HepG2 (cell line): Measurements from ENCODE around the gene THOC7.

Source experiments
- IKZF1 ChIP-seq: fragments of 450-650 bp; IDR thresholded peaks from 2 replicates; pipeline ENCODE4 v1.7.1; 2016
- JUNB ChIP-seq: sonication (generic); formaldehyde crosslinking; IDR thresholded peaks from 2 replicates; pipeline ENCODE4 v1.8.0; 2022; ENCODE audit warnings: missing genetic modification reagents, mild to moderate bottlenecking, borderline replicate concordance
- MAFF ChIP-seq: IDR thresholded peaks from 2 replicates; pipeline ENCODE4 v1.6.1; 2011; ENCODE audit warnings: low read depth, low read length, improper control_type of control experiment
- MTF1 ChIP-seq: sonication (generic); formaldehyde crosslinking; IDR thresholded peaks from 2 replicates; pipeline ENCODE4 v1.5.0; 2020; ENCODE audit warnings: missing genetic modification reagents
- NR3C1 ChIP-seq: sonication (generic); formaldehyde crosslinking; IDR thresholded peaks from 2 replicates; pipeline ENCODE4 v1.4.0; 2020; ENCODE audit warnings: missing genetic modification reagents
- POLR2A ChIP-seq, 2 experiments: IDR thresholded peaks; 2 replicates each; pipeline ENCODE4 v1.6.1; 2011; ENCODE audit warnings: low read depth in 2 of 2, low read length in 2 of 2, mild to moderate bottlenecking in 1 of 2, moderate library complexity in 1 of 2; ENCODE audit not compliant: insufficient read depth in 1 of 2
- RCOR2 ChIP-seq: IDR thresholded peaks from 2 replicates; pipeline ENCODE4 v1.6.1; 2016; ENCODE audit warnings: missing biosample characterization, missing genetic modification reagents
- ZNF124 ChIP-seq: sonication (generic); formaldehyde crosslinking; IDR thresholded peaks from 2 replicates; pipeline ENCODE4 v1.4.0; 2020; ENCODE audit warnings: missing genetic modification reagents
- ZNF597 ChIP-seq: sonication (generic); formaldehyde crosslinking; IDR thresholded peaks from 2 replicates; pipeline ENCODE4 v1.5.0; 2020; ENCODE audit warnings: missing genetic modification reagents
- TF ChIP-seq, protein P1 (sequence below): sonication (generic); formaldehyde crosslinking; conservative IDR thresholded peaks from 2 replicates; pipeline ENCODE4 v1.4.0; 2020; ENCODE audit warnings: missing genetic modification reagents
- TF ChIP-seq, protein P2 (sequence below): sonication (generic); formaldehyde crosslinking; IDR thresholded peaks from 2 replicates; pipeline ENCODE4 v1.4.0; 2020; ENCODE audit warnings: missing genetic modification reagents
- TF ChIP-seq, protein P3 (sequence below): sonication (generic); formaldehyde crosslinking; IDR thresholded peaks from 2 replicates; pipeline ENCODE4 v1.4.0; 2020; ENCODE audit warnings: missing genetic modification reagents
- TF ChIP-seq, protein P4 (sequence below), 2 experiments: sonication (generic) in 1 of 2; formaldehyde crosslinking in 1 of 2; IDR thresholded peaks; 2 replicates each; pipeline versions ENCODE4 v1.6.1 to v1.9.0; 2014 to 2022; ENCODE audit warnings: antibody characterized with exemption in 1 of 2, borderline replicate concordance in 1 of 2, inconsistent platforms in 1 of 2, low read depth in 1 of 2, missing genetic modification reagents in 1 of 2
- TF ChIP-seq, protein P5 (sequence below): sonication (generic); formaldehyde crosslinking; IDR thresholded peaks from 2 replicates; pipeline ENCODE4 v1.5.0; 2020; ENCODE audit warnings: mild to moderate bottlenecking, missing genetic modification reagents, moderate library complexity

GRCh38 chr3:63864008-63864964 lies 681 bp upstream of the THOC7 start:
- TF ChIP-seq NR3C1 (CRISPR knock-in tag) (no peak), MAFF (no peak), MTF1 (CRISPR knock-in tag) (no peak), RCOR2 (CRISPR knock-in tag) (no peak), ZNF597 (CRISPR knock-in tag) (no peak), JUNB (CRISPR knock-in tag) (no peak), POLR2A (IDR thresholded peaks at IDR 0.05; ENCODE audit: insufficient read depth in 1 of 2, low read depth in 2 of 2, low read length in 2 of 2) (0 out of 4 replicates have a peak, but pooled peaks of 1 of the 2 experiments have one; percentile 18), ZNF124 (CRISPR knock-in tag) (no peak), IKZF1 (no peak)
- TF ChIP-seq, protein P1, sequence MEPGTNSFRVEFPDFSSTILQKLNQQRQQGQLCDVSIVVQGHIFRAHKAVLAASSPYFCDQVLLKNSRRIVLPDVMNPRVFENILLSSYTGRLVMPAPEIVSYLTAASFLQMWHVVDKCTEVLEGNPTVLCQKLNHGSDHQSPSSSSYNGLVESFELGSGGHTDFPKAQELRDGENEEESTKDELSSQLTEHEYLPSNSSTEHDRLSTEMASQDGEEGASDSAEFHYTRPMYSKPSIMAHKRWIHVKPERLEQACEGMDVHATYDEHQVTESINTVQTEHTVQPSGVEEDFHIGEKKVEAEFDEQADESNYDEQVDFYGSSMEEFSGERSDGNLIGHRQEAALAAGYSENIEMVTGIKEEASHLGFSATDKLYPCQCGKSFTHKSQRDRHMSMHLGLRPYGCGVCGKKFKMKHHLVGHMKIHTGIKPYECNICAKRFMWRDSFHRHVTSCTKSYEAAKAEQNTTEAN (CRISPR knock-in tag), result no peak
- TF ChIP-seq, protein P2, sequence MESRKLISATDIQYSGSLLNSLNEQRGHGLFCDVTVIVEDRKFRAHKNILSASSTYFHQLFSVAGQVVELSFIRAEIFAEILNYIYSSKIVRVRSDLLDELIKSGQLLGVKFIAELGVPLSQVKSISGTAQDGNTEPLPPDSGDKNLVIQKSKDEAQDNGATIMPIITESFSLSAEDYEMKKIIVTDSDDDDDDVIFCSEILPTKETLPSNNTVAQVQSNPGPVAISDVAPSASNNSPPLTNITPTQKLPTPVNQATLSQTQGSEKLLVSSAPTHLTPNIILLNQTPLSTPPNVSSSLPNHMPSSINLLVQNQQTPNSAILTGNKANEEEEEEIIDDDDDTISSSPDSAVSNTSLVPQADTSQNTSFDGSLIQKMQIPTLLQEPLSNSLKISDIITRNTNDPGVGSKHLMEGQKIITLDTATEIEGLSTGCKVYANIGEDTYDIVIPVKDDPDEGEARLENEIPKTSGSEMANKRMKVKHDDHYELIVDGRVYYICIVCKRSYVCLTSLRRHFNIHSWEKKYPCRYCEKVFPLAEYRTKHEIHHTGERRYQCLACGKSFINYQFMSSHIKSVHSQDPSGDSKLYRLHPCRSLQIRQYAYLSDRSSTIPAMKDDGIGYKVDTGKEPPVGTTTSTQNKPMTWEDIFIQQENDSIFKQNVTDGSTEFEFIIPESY (CRISPR knock-in tag), result no peak
- TF ChIP-seq, protein P3, sequence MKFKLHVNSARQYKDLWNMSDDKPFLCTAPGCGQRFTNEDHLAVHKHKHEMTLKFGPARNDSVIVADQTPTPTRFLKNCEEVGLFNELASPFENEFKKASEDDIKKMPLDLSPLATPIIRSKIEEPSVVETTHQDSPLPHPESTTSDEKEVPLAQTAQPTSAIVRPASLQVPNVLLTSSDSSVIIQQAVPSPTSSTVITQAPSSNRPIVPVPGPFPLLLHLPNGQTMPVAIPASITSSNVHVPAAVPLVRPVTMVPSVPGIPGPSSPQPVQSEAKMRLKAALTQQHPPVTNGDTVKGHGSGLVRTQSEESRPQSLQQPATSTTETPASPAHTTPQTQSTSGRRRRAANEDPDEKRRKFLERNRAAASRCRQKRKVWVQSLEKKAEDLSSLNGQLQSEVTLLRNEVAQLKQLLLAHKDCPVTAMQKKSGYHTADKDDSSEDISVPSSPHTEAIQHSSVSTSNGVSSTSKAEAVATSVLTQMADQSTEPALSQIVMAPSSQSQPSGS (CRISPR knock-in tag), result no peak
- TF ChIP-seq, protein P4, sequence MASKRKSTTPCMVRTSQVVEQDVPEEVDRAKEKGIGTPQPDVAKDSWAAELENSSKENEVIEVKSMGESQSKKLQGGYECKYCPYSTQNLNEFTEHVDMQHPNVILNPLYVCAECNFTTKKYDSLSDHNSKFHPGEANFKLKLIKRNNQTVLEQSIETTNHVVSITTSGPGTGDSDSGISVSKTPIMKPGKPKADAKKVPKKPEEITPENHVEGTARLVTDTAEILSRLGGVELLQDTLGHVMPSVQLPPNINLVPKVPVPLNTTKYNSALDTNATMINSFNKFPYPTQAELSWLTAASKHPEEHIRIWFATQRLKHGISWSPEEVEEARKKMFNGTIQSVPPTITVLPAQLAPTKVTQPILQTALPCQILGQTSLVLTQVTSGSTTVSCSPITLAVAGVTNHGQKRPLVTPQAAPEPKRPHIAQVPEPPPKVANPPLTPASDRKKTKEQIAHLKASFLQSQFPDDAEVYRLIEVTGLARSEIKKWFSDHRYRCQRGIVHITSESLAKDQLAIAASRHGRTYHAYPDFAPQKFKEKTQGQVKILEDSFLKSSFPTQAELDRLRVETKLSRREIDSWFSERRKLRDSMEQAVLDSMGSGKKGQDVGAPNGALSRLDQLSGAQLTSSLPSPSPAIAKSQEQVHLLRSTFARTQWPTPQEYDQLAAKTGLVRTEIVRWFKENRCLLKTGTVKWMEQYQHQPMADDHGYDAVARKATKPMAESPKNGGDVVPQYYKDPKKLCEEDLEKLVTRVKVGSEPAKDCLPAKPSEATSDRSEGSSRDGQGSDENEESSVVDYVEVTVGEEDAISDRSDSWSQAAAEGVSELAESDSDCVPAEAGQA (IDR thresholded peaks at IDR 0.05; ENCODE audit: low read depth), result no peak
- TF ChIP-seq, protein P4 (CRISPR knock-in tag; IDR thresholded peaks at IDR 0.05; ENCODE audit: borderline replicate concordance), result no peak
- TF ChIP-seq, protein P5, sequence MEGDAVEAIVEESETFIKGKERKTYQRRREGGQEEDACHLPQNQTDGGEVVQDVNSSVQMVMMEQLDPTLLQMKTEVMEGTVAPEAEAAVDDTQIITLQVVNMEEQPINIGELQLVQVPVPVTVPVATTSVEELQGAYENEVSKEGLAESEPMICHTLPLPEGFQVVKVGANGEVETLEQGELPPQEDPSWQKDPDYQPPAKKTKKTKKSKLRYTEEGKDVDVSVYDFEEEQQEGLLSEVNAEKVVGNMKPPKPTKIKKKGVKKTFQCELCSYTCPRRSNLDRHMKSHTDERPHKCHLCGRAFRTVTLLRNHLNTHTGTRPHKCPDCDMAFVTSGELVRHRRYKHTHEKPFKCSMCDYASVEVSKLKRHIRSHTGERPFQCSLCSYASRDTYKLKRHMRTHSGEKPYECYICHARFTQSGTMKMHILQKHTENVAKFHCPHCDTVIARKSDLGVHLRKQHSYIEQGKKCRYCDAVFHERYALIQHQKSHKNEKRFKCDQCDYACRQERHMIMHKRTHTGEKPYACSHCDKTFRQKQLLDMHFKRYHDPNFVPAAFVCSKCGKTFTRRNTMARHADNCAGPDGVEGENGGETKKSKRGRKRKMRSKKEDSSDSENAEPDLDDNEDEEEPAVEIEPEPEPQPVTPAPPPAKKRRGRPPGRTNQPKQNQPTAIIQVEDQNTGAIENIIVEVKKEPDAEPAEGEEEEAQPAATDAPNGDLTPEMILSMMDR (CRISPR knock-in tag), result no peak
